ENCODE measurements around the gene DAP. TPM values are rescaled to one million over a fixed set of nuclear protein-coding genes. Genes with fewer than 3 reads are reported as not detected.

Gene DAP
- polyA plus RNA-seq, 4 donors = 81.2 to 203 (median 142) TPM

DNA sequence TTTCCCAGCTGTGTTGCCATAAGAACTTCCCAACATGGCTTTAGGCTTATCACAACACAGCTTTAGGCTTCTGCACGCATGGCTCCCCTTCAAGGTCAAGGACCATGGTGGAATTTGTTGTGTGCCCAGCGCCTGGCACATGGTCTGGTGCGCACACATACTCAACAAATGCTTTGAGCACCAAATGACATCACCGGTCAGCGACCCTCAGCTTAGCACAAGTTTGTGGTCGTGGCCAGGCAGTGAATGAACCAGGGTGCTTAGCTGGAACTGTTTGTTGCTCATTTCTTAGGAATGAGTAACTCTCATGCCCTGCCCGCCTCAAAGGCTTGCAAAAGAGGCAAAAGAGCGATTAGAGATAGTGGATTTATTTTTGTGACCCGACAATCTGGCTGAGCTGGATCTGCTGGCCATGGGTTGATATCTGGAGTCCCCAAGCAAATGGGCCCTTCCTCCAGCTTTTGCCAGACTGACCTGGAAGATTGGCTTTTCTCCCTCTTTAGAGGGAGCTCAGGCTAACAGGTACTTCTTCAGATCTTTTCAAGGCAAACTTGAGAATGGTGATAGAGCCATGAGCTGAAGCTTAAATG is 58.9 kb downstream of the DAP start:
- H3K4me3 ChIP-seq (ENCODE audit: low read depth in 1 of 3, low read length in 3 of 3) = no peak overlapping the region
- DNase-seq (no peak), FAIRE-seq (no peak)
- H3K27me3 ChIP-seq (ENCODE audit: control insufficient read depth in 3 of 3, insufficient read depth in 3 of 3, low read length in 3 of 3) = no peaks in the 10 kb centered on the region
- H3K4me1 ChIP-seq (ENCODE audit: control insufficient read depth in 3 of 3, insufficient read depth in 2 of 3, low read depth in 1 of 3, low read length in 2 of 3) = peaks cover 0 to 5% (median 3%) of the 10 kb centered on the region in 3 donors
- peaks cover 0 to 36% (median 0%) of the 10 kb centered on the region in 3 donors for H3K36me3 ChIP-seq (ENCODE audit: control insufficient read depth in 3 of 3, insufficient read depth in 2 of 3, low read depth in 1 of 3, low read length in 3 of 3)
- peak overlapping the region in 1 of 3 donors; percentile 37 for H3K27ac ChIP-seq (ENCODE audit: low read depth in 1 of 3, low read length in 2 of 3)
- WGBS, 3 donors = 85 to 89% (median 86%) methylated on average over 9 of the region's 9 CpGs
- no peaks in the 10 kb centered on the region for H3K9me3 ChIP-seq (ENCODE audit: control insufficient read depth in 2 of 2, insufficient read depth in 1 of 2, low read depth in 1 of 2, low read length in 1 of 2)

- Histone ChIP-seq H3K27ac (ENCODE audit: low read depth in 1 of 3, low read length in 2 of 3) (peak overlapping the region in 1 of 3 donors; percentile 37), H3K27me3 (ENCODE audit: control insufficient read depth in 3 of 3, insufficient read depth in 3 of 3, low read length in 3 of 3) (no peaks in the 10 kb centered on the region), H3K36me3 (ENCODE audit: control insufficient read depth in 3 of 3, insufficient read depth in 2 of 3, low read depth in 1 of 3, low read length in 3 of 3) (peaks cover 0 to 39% (median 0%) of the 10 kb centered on the region in 3 donors), H3K9me3 (ENCODE audit: control insufficient read depth in 2 of 2, insufficient read depth in 1 of 2, low read depth in 1 of 2, low read length in 1 of 2) (no peaks in the 10 kb centered on the region), H3K4me1 (ENCODE audit: control insufficient read depth in 3 of 3, insufficient read depth in 2 of 3, low read depth in 1 of 3, low read length in 2 of 3) (peaks cover 0 to 5% (median 3%) of the 10 kb centered on the region in 3 donors), H3K4me3 (ENCODE audit: low read depth in 1 of 3, low read length in 3 of 3) (no peak overlapping the region)
- DNase-seq (peak; percentile 33 to 39), FAIRE-seq (no peak)
- WGBS, 3 donors = 37 to 48% (median 44%) methylated on average over 6 of the region's 6 CpGs
These were observed 59.4 kb downstream of the DAP start for GRCh38 chr5:10701567-10702039.

DNA sequence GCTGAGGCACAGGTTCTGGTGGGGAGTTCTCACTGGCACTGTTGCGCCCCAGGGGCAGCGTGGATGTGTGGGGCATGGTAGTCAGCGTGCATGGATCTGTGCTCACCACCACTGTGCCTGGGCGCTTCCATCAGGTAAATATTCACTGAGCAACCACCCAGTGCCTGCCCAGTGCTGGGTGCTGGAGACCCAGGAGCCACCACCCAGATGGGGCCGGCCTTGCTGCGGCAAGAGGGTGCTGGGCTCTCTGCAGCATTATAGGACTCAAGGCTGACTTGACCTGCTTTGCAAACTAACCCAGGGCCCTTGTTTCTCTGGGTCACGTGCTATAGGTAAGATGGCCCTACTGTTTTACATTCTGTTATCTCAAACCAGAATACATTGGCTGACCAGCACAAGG is 60.5 kb downstream of the DAP start:
- DNase-seq = no peak
- Histone ChIP-seq H3K27ac (ENCODE audit: low read depth in 1 of 3, low read length in 2 of 3) (peak overlapping the region in 1 of 3 donors; percentile 42), H3K4me3 (ENCODE audit: low read depth in 1 of 3, low read length in 3 of 3) (no peak overlapping the region), H3K4me1 (ENCODE audit: control insufficient read depth in 3 of 3, insufficient read depth in 2 of 3, low read depth in 1 of 3, low read length in 2 of 3) (peaks cover 0 to 5% (median 3%) of the 10 kb centered on the region in 3 donors), H3K27me3 (ENCODE audit: control insufficient read depth in 3 of 3, insufficient read depth in 3 of 3, low read length in 3 of 3) (no peaks in the 10 kb centered on the region), H3K36me3 (ENCODE audit: control insufficient read depth in 3 of 3, insufficient read depth in 2 of 3, low read depth in 1 of 3, low read length in 3 of 3) (peaks cover 0 to 39% (median 0%) of the 10 kb centered on the region in 3 donors), H3K9me3 (ENCODE audit: control insufficient read depth in 2 of 2, insufficient read depth in 1 of 2, low read depth in 1 of 2, low read length in 1 of 2) (no peaks in the 10 kb centered on the region)
- 94 to 97% (median 97%) methylated on average over 7 of the region's 7 CpGs for WGBS, 3 donors
- no peak for FAIRE-seq

DNA sequence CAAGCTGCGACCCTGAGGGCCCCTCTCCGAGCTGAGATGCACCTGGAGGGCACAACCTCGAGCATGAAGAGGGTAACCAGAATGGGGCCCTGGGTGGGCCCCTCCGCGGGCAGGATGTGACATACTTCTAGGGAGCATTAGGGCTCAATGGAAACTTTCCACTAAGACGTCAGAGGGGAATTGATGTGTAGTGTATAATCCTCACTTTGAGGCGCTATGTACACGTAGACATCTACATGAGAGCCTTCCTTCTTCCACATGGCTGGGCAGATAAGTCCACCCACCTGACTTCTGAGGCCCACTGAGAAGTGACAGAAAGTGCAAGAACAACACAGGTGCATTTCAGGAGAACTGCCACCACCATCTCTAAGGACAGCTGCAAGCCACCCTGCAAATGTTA is 61.0 kb downstream of the DAP start:
- Histone ChIP-seq H3K27me3 (ENCODE audit: control insufficient read depth in 3 of 3, insufficient read depth in 3 of 3, low read length in 3 of 3) (no peaks in the 10 kb centered on the region), H3K4me3 (ENCODE audit: low read depth in 1 of 3, low read length in 3 of 3) (no peak overlapping the region), H3K4me1 (ENCODE audit: control insufficient read depth in 3 of 3, insufficient read depth in 2 of 3, low read depth in 1 of 3, low read length in 2 of 3) (peaks cover 0 to 5% (median 3%) of the 10 kb centered on the region in 3 donors), H3K9me3 (ENCODE audit: control insufficient read depth in 2 of 2, insufficient read depth in 1 of 2, low read depth in 1 of 2, low read length in 1 of 2) (no peaks in the 10 kb centered on the region), H3K36me3 (ENCODE audit: control insufficient read depth in 3 of 3, insufficient read depth in 2 of 3, low read depth in 1 of 3, low read length in 3 of 3) (peaks cover 0 to 35% (median 0%) of the 10 kb centered on the region in 3 donors), H3K27ac (ENCODE audit: low read depth in 1 of 3, low read length in 2 of 3) (peak overlapping the region in 1 of 3 donors; percentile 57)
- FAIRE-seq = no peak
- DNase-seq = no peak
- 63 to 84% (median 74%) methylated on average over 8 of the region's 8 CpGs for WGBS, 3 donors

DNA sequence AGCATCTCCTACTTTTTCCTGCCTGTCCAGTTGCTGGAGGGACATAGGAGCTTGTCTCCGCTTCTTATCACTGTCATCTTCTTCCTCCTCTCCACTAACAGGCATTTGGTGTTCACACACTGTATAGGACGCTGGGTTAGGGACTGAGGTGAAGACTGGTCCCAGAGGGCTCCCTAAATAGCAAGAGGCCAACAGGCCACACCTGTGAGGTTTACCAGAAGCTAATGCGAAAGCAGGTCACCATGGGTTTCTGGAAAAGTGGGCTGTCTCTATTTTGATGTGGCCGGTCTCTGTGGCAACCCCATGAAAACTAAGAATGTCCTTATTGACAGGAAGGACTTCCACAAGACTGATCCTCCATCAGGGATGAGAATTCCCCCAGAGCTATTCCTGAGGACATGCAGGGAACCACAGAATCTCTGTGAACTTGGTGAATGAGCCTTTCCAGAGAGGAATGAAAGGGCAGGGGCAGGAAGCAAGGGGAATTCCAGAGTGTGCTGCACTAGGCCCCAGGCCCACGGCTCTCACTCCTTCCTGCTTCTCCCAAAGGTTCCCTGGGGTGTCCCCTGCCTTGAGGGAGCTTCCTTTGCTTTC is 61.7 kb downstream of the DAP start:
- Histone ChIP-seq H3K9me3 (ENCODE audit: control insufficient read depth in 2 of 2, insufficient read depth in 1 of 2, low read depth in 1 of 2, low read length in 1 of 2) (no peaks in the 10 kb centered on the region), H3K27ac (ENCODE audit: low read depth in 1 of 3, low read length in 2 of 3) (peak overlapping the region in 1 of 3 donors; percentile 57), H3K27me3 (ENCODE audit: control insufficient read depth in 3 of 3, insufficient read depth in 3 of 3, low read length in 3 of 3) (no peaks in the 10 kb centered on the region), H3K4me3 (ENCODE audit: low read depth in 1 of 3, low read length in 3 of 3) (no peak overlapping the region), H3K4me1 (ENCODE audit: control insufficient read depth in 3 of 3, insufficient read depth in 2 of 3, low read depth in 1 of 3, low read length in 2 of 3) (peaks cover 0 to 2% (median 0%) of the 10 kb centered on the region in 3 donors), H3K36me3 (ENCODE audit: control insufficient read depth in 3 of 3, insufficient read depth in 2 of 3, low read depth in 1 of 3, low read length in 3 of 3) (peaks cover 0 to 34% (median 0%) of the 10 kb centered on the region in 3 donors)
- WGBS, 3 donors = 84 to 89% (median 88%) methylated on average over 5 of the region's 5 CpGs
- no peak for DNase-seq
- FAIRE-seq = no peak

DNA sequence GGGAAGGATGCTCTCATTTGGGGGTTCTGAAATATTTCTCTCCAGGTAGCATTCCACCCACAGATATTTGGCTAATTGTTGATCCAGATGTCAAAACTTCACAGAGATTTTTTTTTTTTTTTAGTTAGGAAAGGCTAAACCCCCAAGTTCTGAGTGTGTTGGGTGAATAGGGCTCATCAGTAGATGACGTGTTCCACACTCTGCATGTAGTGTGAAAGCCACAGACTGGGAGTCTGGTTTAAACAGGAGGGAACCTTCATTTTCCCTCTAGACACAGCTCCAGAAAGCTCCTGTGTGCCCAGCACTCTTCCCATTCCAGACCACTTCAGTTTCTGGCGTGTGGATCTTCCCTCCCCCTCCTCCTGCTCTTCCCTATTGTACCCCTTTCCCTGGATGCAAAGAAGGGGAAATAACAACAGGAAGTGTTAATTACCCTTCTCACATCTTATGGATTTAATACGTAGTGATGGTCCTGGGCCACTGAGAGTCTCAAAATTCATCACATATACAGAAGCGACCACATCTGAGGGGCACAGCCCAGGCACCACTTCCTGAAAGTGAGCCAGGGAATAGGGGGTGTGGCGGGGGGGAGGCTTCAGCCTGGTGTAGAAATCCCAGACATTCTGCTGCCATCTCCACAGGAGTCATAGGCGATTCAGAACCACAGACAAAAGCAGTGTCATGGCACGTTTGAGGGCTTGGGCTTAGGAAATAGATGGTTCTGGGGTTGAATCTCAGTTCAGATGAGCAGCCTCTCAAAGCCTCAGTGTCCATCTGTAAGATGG is 65.1 kb downstream of the DAP start:
- H3K4me1 ChIP-seq (ENCODE audit: control insufficient read depth in 3 of 3, insufficient read depth in 2 of 3, low read depth in 1 of 3, low read length in 2 of 3) = no peaks in the 10 kb centered on the region
- H3K36me3 ChIP-seq (ENCODE audit: control insufficient read depth in 3 of 3, insufficient read depth in 2 of 3, low read depth in 1 of 3, low read length in 3 of 3) = peaks cover 0 to 35% (median 0%) of the 10 kb centered on the region in 3 donors
- H3K9me3 ChIP-seq (ENCODE audit: control insufficient read depth in 2 of 2, insufficient read depth in 1 of 2, low read depth in 1 of 2, low read length in 1 of 2) = no peaks in the 10 kb centered on the region
- H3K4me3 ChIP-seq (ENCODE audit: low read depth in 1 of 3, low read length in 3 of 3) = no peak overlapping the region
- no peak overlapping the region for H3K27ac ChIP-seq (ENCODE audit: low read depth in 1 of 3, low read length in 2 of 3)
- DNase-seq (no peak), FAIRE-seq (no peak)
- WGBS, 3 donors = 77 to 87% (median 81%) methylated on average over 7 of the region's 7 CpGs
- H3K27me3 ChIP-seq (ENCODE audit: control insufficient read depth in 3 of 3, insufficient read depth in 3 of 3, low read length in 3 of 3) = no peaks in the 10 kb centered on the region

GRCh38 chr5:10695055-10695649 is 65.9 kb downstream of the DAP start:
- Histone ChIP-seq H3K4me1 (ENCODE audit: control insufficient read depth in 3 of 3, insufficient read depth in 2 of 3, low read depth in 1 of 3, low read length in 2 of 3) (no peaks in the 10 kb centered on the region), H3K27me3 (ENCODE audit: control insufficient read depth in 3 of 3, insufficient read depth in 3 of 3, low read length in 3 of 3) (no peaks in the 10 kb centered on the region), H3K9me3 (ENCODE audit: control insufficient read depth in 2 of 2, insufficient read depth in 1 of 2, low read depth in 1 of 2, low read length in 1 of 2) (no peaks in the 10 kb centered on the region), H3K36me3 (ENCODE audit: control insufficient read depth in 3 of 3, insufficient read depth in 2 of 3, low read depth in 1 of 3, low read length in 3 of 3) (peaks cover 0 to 29% (median 0%) of the 10 kb centered on the region in 3 donors), H3K4me3 (ENCODE audit: low read depth in 1 of 3, low read length in 3 of 3) (no peak overlapping the region), H3K27ac (ENCODE audit: low read depth in 1 of 3, low read length in 2 of 3) (no peak overlapping the region)
- WGBS, 3 donors = 11 to 31% (median 21%) methylated on average over 14 of the region's 14 CpGs
- DNase-seq = peak; percentile 59 to 71
- no peak for FAIRE-seq

Measured in small intestine (tissue), 7 donors.